Fibroblast of lung (primary cell): ENCODE data around the gene TRUB2.

Source experiments
- EZH2 ChIP-seq: IDR thresholded peaks from 2 replicates; pipeline ENCODE4 v1.5.1; 2012; ENCODE audit warnings: low read length, control low read depth, mild to moderate bottlenecking; ENCODE audit errors: missing control alignments
- TF ChIP-seq, protein P1 (sequence below), 2 donors: IDR thresholded peaks in 1 of 2; conservative IDR thresholded peaks in 1 of 2; 1 replicate in 1 of 2; 2 replicates in 1 of 2; pipeline ENCODE4 v1.5.1; 2011 to 2012; ENCODE audit warnings: low read length in 2 of 2, control low read depth in 1 of 2, inconsistent platforms in 1 of 2, low read depth in 1 of 2, mild to moderate bottlenecking in 1 of 2

- TF ChIP-seq, protein P1, sequence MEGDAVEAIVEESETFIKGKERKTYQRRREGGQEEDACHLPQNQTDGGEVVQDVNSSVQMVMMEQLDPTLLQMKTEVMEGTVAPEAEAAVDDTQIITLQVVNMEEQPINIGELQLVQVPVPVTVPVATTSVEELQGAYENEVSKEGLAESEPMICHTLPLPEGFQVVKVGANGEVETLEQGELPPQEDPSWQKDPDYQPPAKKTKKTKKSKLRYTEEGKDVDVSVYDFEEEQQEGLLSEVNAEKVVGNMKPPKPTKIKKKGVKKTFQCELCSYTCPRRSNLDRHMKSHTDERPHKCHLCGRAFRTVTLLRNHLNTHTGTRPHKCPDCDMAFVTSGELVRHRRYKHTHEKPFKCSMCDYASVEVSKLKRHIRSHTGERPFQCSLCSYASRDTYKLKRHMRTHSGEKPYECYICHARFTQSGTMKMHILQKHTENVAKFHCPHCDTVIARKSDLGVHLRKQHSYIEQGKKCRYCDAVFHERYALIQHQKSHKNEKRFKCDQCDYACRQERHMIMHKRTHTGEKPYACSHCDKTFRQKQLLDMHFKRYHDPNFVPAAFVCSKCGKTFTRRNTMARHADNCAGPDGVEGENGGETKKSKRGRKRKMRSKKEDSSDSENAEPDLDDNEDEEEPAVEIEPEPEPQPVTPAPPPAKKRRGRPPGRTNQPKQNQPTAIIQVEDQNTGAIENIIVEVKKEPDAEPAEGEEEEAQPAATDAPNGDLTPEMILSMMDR (conservative IDR thresholded peaks at IDR 0.05 in 1 of 2, IDR thresholded peaks at IDR 0.05 in 1 of 2; ENCODE audit: low read depth in 1 of 2, low read length in 2 of 2) = no peak
- no peak for TF ChIP-seq EZH2
Observed at GRCh38 chr9:128304971-128305288, 17.3 kb downstream of the TRUB2 start.
